HG02763 (cell line): ENCODE measurements around the gene ZNF774.
"Not testable (repeated sequence)": the region's sequence is repeated elsewhere in the genome, so short reads cannot be mapped to it uniquely, and the experiment has no call there.

Source experiments
- ATAC-seq: cut with Tn5 transposase; IDR thresholded peaks from one replicate; pipeline ENCODE4 v1.9.1; 2021; ENCODE audit warnings: mild to moderate bottlenecking, moderate library complexity; ENCODE audit not compliant: unreplicated experiment

ZNF774 gene

GRCh38 chr15:90344662-90345061, 7.4 kb upstream of the ZNF774 start:
- ATAC-seq, result no peak

- ATAC-seq, result no peak
Observed at GRCh38 chr15:90345857-90346256, 6.2 kb upstream of the ZNF774 start.

- not testable (repeated sequence) for ATAC-seq
Observed at GRCh38 chr15:90347431-90348065, 4.5 kb upstream of the ZNF774 start.

- ATAC-seq, result no peak
Observed at GRCh38 chr15:90348456-90348855, 3.6 kb upstream of the ZNF774 start.

GRCh38 chr15:90349072-90349471, 3.0 kb upstream of the ZNF774 start:
- ATAC-seq, result no peak

- ATAC-seq, result no peak
Observed at GRCh38 chr15:90349821-90350220, 2.3 kb upstream of the ZNF774 start.

GRCh38 chr15:90351479-90352106, 491 bp upstream of the ZNF774 start:
- ATAC-seq, result no peak

- no peak for ATAC-seq
Observed at GRCh38 chr15:90354986-90355385, 2.9 kb downstream of the ZNF774 start.

GRCh38 chr15:90358124-90359033, 6.3 kb downstream of the ZNF774 start:
- ATAC-seq, result no peak

GRCh38 chr15:90360746-90361145, 8.7 kb downstream of the ZNF774 start:
- ATAC-seq, result no peak

GRCh38 chr15:90362936-90363212, 10.8 kb downstream of the ZNF774 start:
- no peak for ATAC-seq

GRCh38 chr15:90364251-90364650, 12.2 kb downstream of the ZNF774 start:
- ATAC-seq, result no peak

- no peak for ATAC-seq
Observed at GRCh38 chr15:90365414-90366055, 13.5 kb downstream of the ZNF774 start.

GRCh38 chr15:90367576-90367975, 15.5 kb downstream of the ZNF774 start:
- no peak for ATAC-seq

- no peak for ATAC-seq
Observed at GRCh38 chr15:90375071-90375470, 23.0 kb downstream of the ZNF774 start.

GRCh38 chr15:90376789-90377188, 24.7 kb downstream of the ZNF774 start:
- ATAC-seq, result no peak

GRCh38 chr15:90379263-90379662, 27.2 kb downstream of the ZNF774 start:
- ATAC-seq, result no peak

- ATAC-seq, result no peak
Observed at GRCh38 chr15:90381515-90381914, 29.4 kb downstream of the ZNF774 start.

GRCh38 chr15:90382320-90382719, 30.2 kb downstream of the ZNF774 start:
- no peak for ATAC-seq

- no peak for ATAC-seq
Observed at GRCh38 chr15:90386221-90386620, 34.1 kb downstream of the ZNF774 start.
